CD4-positive, alpha-beta memory T cell (primary cell): ENCODE data around the gene LRRC8C. TPM values are rescaled to one million over a fixed set of nuclear protein-coding genes. Genes with fewer than 3 reads are reported as not detected.
A peak's percentile ranks its signal among the peaks of the same experiment; 100 is the strongest.
"Not testable (repeated sequence)": the region's sequence is repeated elsewhere in the genome, so short reads cannot be mapped to it uniquely, and the experiment has no call there.

Experiments used
- CTCF ChIA-PET: fragments of 350-600 bp; sonication (Branson Sonifier 250); formaldehyde crosslinking; loops from one replicate; lab custom pipeline; 2021; ENCODE audit warnings: inconsistent platforms; ENCODE audit not compliant: partially characterized antibody; lab: Charles Lee
- POLR2A ChIA-PET: fragments of 350-600 bp; sonication (Branson Sonifier 250); formaldehyde crosslinking; loops from one replicate; lab custom pipeline; 2021; ENCODE audit not compliant: partially characterized antibody; lab: Charles Lee
- DNase-seq, 5 donors: peaks; one replicate each; pipeline versions ENCODE4 v3.0.0 to v3.0.0-alpha.2; 2020 to 2022; ENCODE audit warnings: mixed read lengths in 1 of 5
- H3K27ac ChIP-seq: one replicate; pipeline ENCODE4 v1.7.0; 2013; ENCODE audit warnings: low read depth, low read length
- H3K27me3 ChIP-seq: 2 replicates; pipeline ENCODE4 v1.7.0; 2013; ENCODE audit warnings: mild to moderate bottlenecking, low read length, moderate library complexity; ENCODE audit not compliant: insufficient read depth
- H3K36me3 ChIP-seq: 2 replicates; pipeline ENCODE4 v1.7.0; 2013; ENCODE audit warnings: mild to moderate bottlenecking, low read length, moderate library complexity; ENCODE audit not compliant: insufficient read depth
- H3K4me1 ChIP-seq: 2 replicates; pipeline ENCODE4 v1.7.0; 2013; ENCODE audit warnings: mild to moderate bottlenecking, low read length, moderate library complexity; ENCODE audit not compliant: insufficient read depth
- H3K4me3 ChIP-seq, 2 donors: one replicate each; pipeline ENCODE4 v1.7.0; 2013; ENCODE audit warnings: low read length in 2 of 2, mild to moderate bottlenecking in 1 of 2
- H3K9me3 ChIP-seq, 2 donors: one replicate each; pipeline ENCODE4 v1.7.0; 2013; ENCODE audit warnings: low read length in 2 of 2, control low read depth in 1 of 2; ENCODE audit not compliant: control insufficient read depth in 1 of 2
- H3K27ac Mint-ChIP-seq, 7 donors: one replicate each; pipeline ENCODE4 v1.8.0; 2020 to 2021; ENCODE audit warnings: mixed read lengths in 7 of 7, mild to moderate bottlenecking in 6 of 7, inconsistent platforms in 3 of 7, moderate library complexity in 3 of 7
- H3K27me3 Mint-ChIP-seq, 2 donors: one replicate each; pipeline ENCODE4 v1.8.0; 2020 to 2021; ENCODE audit warnings: mixed read lengths in 2 of 2
- H3K36me3 Mint-ChIP-seq, 2 donors: one replicate each; pipeline ENCODE4 v1.8.0; 2020 to 2021; ENCODE audit warnings: mixed read lengths in 2 of 2, inconsistent platforms in 1 of 2, mild to moderate bottlenecking in 1 of 2
- H3K4me1 Mint-ChIP-seq, 4 donors: one replicate each; pipeline ENCODE4 v1.8.0; 2020 to 2021; ENCODE audit warnings: mixed read lengths in 4 of 4, mild to moderate bottlenecking in 1 of 4
- H3K4me3 Mint-ChIP-seq, 8 donors: one replicate each; pipeline ENCODE4 v1.8.0; 2020 to 2021; ENCODE audit warnings: mixed read lengths in 8 of 8, mild to moderate bottlenecking in 7 of 8, moderate library complexity in 6 of 8, inconsistent platforms in 3 of 8
- H3K9me3 Mint-ChIP-seq, 8 donors: one replicate each; pipeline ENCODE4 v1.8.0; 2020 to 2021; ENCODE audit warnings: mixed read lengths in 8 of 8, mild to moderate bottlenecking in 5 of 8, inconsistent platforms in 3 of 8, moderate library complexity in 1 of 8
- intact Hi-C: fragments of 100-400 bp; cut with micrococcal nuclease; formaldehyde crosslinking; loops from one replicate; pipeline ENCODE4 v1.15.1; 2023
- polyA plus RNA-seq, 2 donors: library from polyadenylated mRNA; unstranded; fragments of 300-500 nt; fragmentation: Illumina TruSeq; gene quantifications; one replicate each; pipeline ENCODE4 v1.2.3, GENCODE V29; 2021
- total RNA-seq, 2 experiments: library from RNA; stranded (reverse); gene quantifications; one replicate each; pipeline ENCODE4 v1.2.3, GENCODE V29; 2021

LRRC8C gene
- total and polyA plus RNA-seq, 4 experiments from 2014 or later: 21.2 to 57.1 (median 43.4) TPM

- Histone ChIP-seq H3K4me3 (no peak overlapping the region), H3K27ac (no peak overlapping the region), H3K36me3 (no peaks in the 10 kb centered on the region), H3K9me3 (no peaks in the 10 kb centered on the region), H3K4me1 (peaks cover 29% of the 10 kb centered on the region), H3K27me3 (no peaks in the 10 kb centered on the region)
- POLR2A ChIA-PET: interaction anchor here (1.1 to 2.1 kb wide), 5 partner anchors 14 to 42 kb away, joined by 3 to 6 read pairs (median 4); partner anchors contain the start of gene LRRC8C
- intact Hi-C loops: no loop called here
- peaks cover 18 to 22% of the 10 kb centered on the region in 2 donors for H3K36me3 Mint-ChIP-seq
- CTCF ChIA-PET: interaction anchor here (0.7 to 2.5 kb wide), 4 partner anchors 10 to 172 kb away, joined by 4 to 11 read pairs (median 5); no protein-coding TSS in a partner anchor
- peak overlapping the region in 1 of 8 donors; percentile 57 for H3K4me3 Mint-ChIP-seq
- no peak for DNase-seq
- peak overlapping the region in 5 of 7 donors; percentile 6 to 61 (median 57) for H3K27ac Mint-ChIP-seq
- peaks cover 39 to 52% (median 47%) of the 10 kb centered on the region in 4 donors for H3K4me1 Mint-ChIP-seq
- no peaks in the 10 kb centered on the region for H3K27me3 Mint-ChIP-seq
- no peaks in the 10 kb centered on the region for H3K9me3 Mint-ChIP-seq
Observed at GRCh38 chr1:89590341-89591080, 42.4 kb upstream of the LRRC8C start.

- H3K27me3 Mint-ChIP-seq, H3K4me3 ChIP-seq, H3K27me3 ChIP-seq, H3K9me3 ChIP-seq, DNase-seq, H3K27ac ChIP-seq, H3K9me3 Mint-ChIP-seq, H3K36me3 ChIP-seq, H3K4me3 Mint-ChIP-seq, intact Hi-C loops: not testable (repeated sequence)
- peak overlapping the region in 2 of 7 donors; percentile 1 to 31 for H3K27ac Mint-ChIP-seq
- peaks cover 10 to 12% of the 10 kb centered on the region in 2 donors for H3K36me3 Mint-ChIP-seq
- peaks cover 39% of the 10 kb centered on the region for H3K4me1 ChIP-seq
- ChIA-PET CTCF (interaction anchor here (0.7 to 21.3 kb wide), 7 partner anchors 8 to 168 kb away, joined by 3 to 688 read pairs (median 7); partner anchors contain the start of gene LRRC8C), POLR2A (interaction anchor here (0.7 to 2.5 kb wide), 2 partner anchors 11 to 69 kb away, joined by 3 to 6 read pairs; partner anchors contain the start of gene LRRC8B)
- H3K4me1 Mint-ChIP-seq: peaks cover 50 to 67% (median 62%) of the 10 kb centered on the region in 4 donors
Observed at GRCh38 chr1:89592861-89593302, 40.0 kb upstream of the LRRC8C start.

- no peak overlapping the region for H3K27ac ChIP-seq
Observed at GRCh38 chr1:89594096-89594740, 38.7 kb upstream of the LRRC8C start.

GRCh38 chr1:89596698-89597097 is 36.2 kb upstream of the LRRC8C start:
- POLR2A ChIA-PET: interaction anchor here (0.6 to 11.0 kb wide), 4 partner anchors 13 to 37 kb away, joined by 3 to 155 read pairs (median 4); partner anchors contain the start of gene LRRC8C
- no peak overlapping the region for H3K4me3 Mint-ChIP-seq
- no peaks in the 10 kb centered on the region for H3K36me3 ChIP-seq
- no peak overlapping the region for H3K4me3 ChIP-seq
- intact Hi-C loops: no loop called here
- H3K27ac ChIP-seq: no peak overlapping the region
- H3K9me3 ChIP-seq: no peaks in the 10 kb centered on the region
- peaks cover 50% of the 10 kb centered on the region for H3K4me1 ChIP-seq
- CTCF ChIA-PET: interaction anchor here (1.0 to 21.3 kb wide), 7 partner anchors 10 to 164 kb away, joined by 3 to 688 read pairs (median 56); partner anchors contain the start of gene LRRC8C
- peak overlapping the region in 2 of 7 donors; percentile 13 to 66 for H3K27ac Mint-ChIP-seq
- peaks cover 0 to 2% (median 0%) of the 10 kb centered on the region in 8 donors for H3K9me3 Mint-ChIP-seq
- H3K4me1 Mint-ChIP-seq: peaks cover 53 to 74% (median 67%) of the 10 kb centered on the region in 4 donors
- no peaks in the 10 kb centered on the region for H3K27me3 ChIP-seq
- no peaks in the 10 kb centered on the region for H3K27me3 Mint-ChIP-seq
- H3K36me3 Mint-ChIP-seq: peaks cover 8 to 10% of the 10 kb centered on the region in 2 donors
- no peak for DNase-seq

More at GRCh38 chr1:89594096-89594740, 38.7 kb upstream of the LRRC8C start:
- Histone ChIP-seq H3K4me1 (peaks cover 53% of the 10 kb centered on the region), H3K9me3 (no peaks in the 10 kb centered on the region), H3K4me3 (no peak overlapping the region), H3K27me3 (no peaks in the 10 kb centered on the region), H3K36me3 (no peaks in the 10 kb centered on the region)
- peaks cover 53 to 70% (median 66%) of the 10 kb centered on the region in 4 donors for H3K4me1 Mint-ChIP-seq
- peaks cover 5 to 10% of the 10 kb centered on the region in 2 donors for H3K36me3 Mint-ChIP-seq
- H3K27me3 Mint-ChIP-seq: no peaks in the 10 kb centered on the region
- intact Hi-C loops: no loop called here
- ChIA-PET POLR2A (interaction anchor here (0.8 to 11.0 kb wide), 7 partner anchors 9 to 169 kb away, joined by 3 to 155 read pairs (median 3); partner anchors contain the start of gene LRRC8B), CTCF (interaction anchor here (1.0 to 21.3 kb wide), 8 partner anchors 12 to 166 kb away, joined by 3 to 688 read pairs (median 7); partner anchors contain the start of gene LRRC8C)
- no peak for DNase-seq
- H3K4me3 Mint-ChIP-seq: no peak overlapping the region
- H3K9me3 Mint-ChIP-seq: no peaks in the 10 kb centered on the region
- peak overlapping the region in 1 of 7 donors; percentile 32 for H3K27ac Mint-ChIP-seq

GRCh38 chr1:89598450-89599331 is 34.2 kb upstream of the LRRC8C start:
- Mint-ChIP-seq H3K27me3 (no peaks in the 10 kb centered on the region), H3K4me3 (peak overlapping the region in 5 of 8 donors; percentile 37 to 79 (median 45)), H3K4me1 (peaks cover 55 to 82% (median 74%) of the 10 kb centered on the region in 4 donors), H3K36me3 (peaks cover 3 to 6% of the 10 kb centered on the region in 2 donors), H3K27ac (peak overlapping the region; percentile 19 to 81 (median 71)), H3K9me3 (peaks cover 0 to 2% (median 0%) of the 10 kb centered on the region in 8 donors)
- peaks cover 64% of the 10 kb centered on the region for H3K4me1 ChIP-seq
- H3K36me3 ChIP-seq: no peaks in the 10 kb centered on the region
- no peaks in the 10 kb centered on the region for H3K9me3 ChIP-seq
- ChIA-PET POLR2A (interaction anchor here (0.9 to 15.5 kb wide), 5 partner anchors 11 to 164 kb away, joined by 3 to 813 read pairs (median 13); partner anchors contain the start of genes LRRC8B and LRRC8C), CTCF (interaction anchor here (0.6 to 21.3 kb wide), 9 partner anchors 8 to 162 kb away, joined by 3 to 688 read pairs (median 9); partner anchors contain the start of gene LRRC8C)
- H3K27me3 ChIP-seq: no peaks in the 10 kb centered on the region
- intact Hi-C loops: loop anchor here (1.0 to 2.0 kb wide), 6 partner anchors 9 to 165 kb away; partner anchors contain the start of gene LRRC8B
- peak in 4 of 5 donors; percentile 32 to 49 (median 38) for DNase-seq
- no peak overlapping the region for H3K27ac ChIP-seq
- no peak overlapping the region for H3K4me3 ChIP-seq

GRCh38 chr1:89599332-89599630 is 33.6 kb upstream of the LRRC8C start:
- Mint-ChIP-seq H3K27ac (peak overlapping the region; percentile 19 to 81 (median 71)), H3K4me3 (peak overlapping the region in 2 of 8 donors; percentile 61 to 79), H3K36me3 (peaks cover 2 to 4% of the 10 kb centered on the region in 2 donors), H3K9me3 (peaks cover 0 to 2% (median 0%) of the 10 kb centered on the region in 8 donors), H3K4me1 (peaks cover 58 to 82% (median 76%) of the 10 kb centered on the region in 4 donors), H3K27me3 (no peaks in the 10 kb centered on the region)
- intact Hi-C loops: loop anchor here (1.0 to 2.0 kb wide), 6 partner anchors 8 to 164 kb away; partner anchors contain the start of gene LRRC8B
- Histone ChIP-seq H3K27me3 (no peaks in the 10 kb centered on the region), H3K27ac (no peak overlapping the region), H3K9me3 (no peaks in the 10 kb centered on the region), H3K4me3 (no peak overlapping the region), H3K36me3 (no peaks in the 10 kb centered on the region), H3K4me1 (peaks cover 67% of the 10 kb centered on the region)
- POLR2A ChIA-PET: interaction anchor here (0.9 to 15.5 kb wide), 5 partner anchors 10 to 164 kb away, joined by 3 to 813 read pairs (median 13); partner anchors contain the start of genes LRRC8B and LRRC8C
- CTCF ChIA-PET: interaction anchor here (1.0 to 21.3 kb wide), 7 partner anchors 7 to 161 kb away, joined by 3 to 688 read pairs (median 56); partner anchors contain the start of gene LRRC8C
- DNase-seq: no peak
